Midbrain (tissue), 1 donor: ENCODE measurements around the gene EFHC1.

ENCODE experiments used
- DNase-seq: peaks from one replicate; lab custom pipeline; 2025; lab: John Stamatoyannopoulos, UW

EFHC1 gene

DNA sequence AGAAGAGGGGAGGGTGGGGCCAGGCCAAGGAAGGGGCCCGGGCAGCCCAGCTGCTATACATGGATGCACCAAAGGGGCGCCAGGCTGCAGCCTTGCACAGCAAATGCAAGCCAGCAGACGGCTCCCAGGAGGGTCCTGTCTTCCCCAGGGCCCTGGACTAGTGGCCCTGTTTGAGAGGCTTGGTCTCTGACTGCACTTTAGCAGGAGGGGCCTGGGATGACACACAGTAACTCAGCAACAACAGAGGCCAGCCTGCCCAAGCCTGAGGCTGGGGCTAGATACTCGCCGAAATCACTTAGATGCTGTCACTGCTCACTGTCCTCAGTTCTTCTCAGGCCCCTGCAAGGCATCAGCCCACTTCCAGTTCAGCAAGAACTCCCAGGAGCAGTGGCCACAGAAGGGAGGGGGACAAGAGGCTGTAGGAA is 83.2 kb downstream of the EFHC1 start:
- no peak for DNase-seq

- no peak for DNase-seq
These were observed 84.0 kb downstream of the EFHC1 start for GRCh38 chr6:52503851-52504781.

GRCh38 chr6:52504782-52505136 is 84.6 kb downstream of the EFHC1 start:
- DNase-seq: no peak

DNA sequence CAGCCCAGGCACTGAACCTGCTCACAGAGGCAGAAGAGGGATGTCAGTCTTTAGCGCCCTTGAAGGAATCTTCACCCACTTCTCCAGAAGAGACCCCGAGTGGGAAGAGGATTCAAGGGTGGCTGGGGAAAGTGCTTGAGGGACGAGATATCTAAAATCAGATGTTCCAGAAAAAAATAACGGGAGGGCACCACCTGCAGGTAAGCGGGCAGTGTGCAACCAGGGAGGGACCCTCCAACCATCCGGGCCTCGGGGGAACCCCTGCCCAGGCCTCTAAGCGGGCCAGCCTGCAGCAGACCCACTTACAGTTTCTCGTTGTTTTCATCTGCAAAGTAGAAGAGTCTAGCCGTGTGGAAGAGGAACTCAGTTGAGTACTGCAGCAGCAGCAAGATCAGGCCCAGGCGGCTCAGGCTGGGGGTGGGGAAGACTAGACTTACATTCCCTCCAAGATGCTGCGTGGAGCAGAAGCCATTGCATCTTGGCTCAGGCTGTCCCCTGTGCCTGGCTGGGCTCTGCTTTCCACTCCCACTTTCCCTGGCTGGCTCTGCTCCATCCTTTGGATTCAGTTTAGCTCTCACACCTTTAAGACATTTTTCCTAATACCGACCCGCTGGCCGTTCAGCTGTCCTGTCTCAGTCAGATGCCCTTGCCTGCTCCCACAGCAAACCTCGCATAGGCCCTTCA is 85.7 kb downstream of the EFHC1 start:
- DNase-seq: no peak

DNA sequence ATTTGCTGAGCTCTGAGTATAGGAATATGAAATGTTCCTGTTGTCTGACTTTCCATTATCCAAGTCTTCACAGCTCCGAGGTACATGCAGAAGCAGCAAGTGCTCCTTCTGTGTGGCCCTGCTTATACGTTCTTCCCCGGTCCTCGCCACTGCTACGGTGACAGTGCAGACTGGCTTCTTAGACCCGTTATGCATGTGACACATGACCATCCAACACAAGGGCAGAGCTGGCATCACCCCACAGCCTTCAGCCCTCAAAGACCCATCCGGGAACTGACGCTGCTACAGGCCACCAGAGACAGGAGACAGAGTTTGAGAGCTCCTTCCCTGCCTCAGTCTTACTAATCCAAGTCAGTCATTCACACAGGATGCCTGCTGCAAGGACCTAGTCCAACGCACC is 86.3 kb downstream of the EFHC1 start:
- DNase-seq: no peak

GRCh38 chr6:52507557-52508260 is 87.6 kb downstream of the EFHC1 start:
- DNase-seq: no peak

- DNase-seq: no peak
These were observed 88.2 kb downstream of the EFHC1 start for GRCh38 chr6:52508261-52508739.

GRCh38 chr6:52509281-52510212 is 89.4 kb downstream of the EFHC1 start:
- DNase-seq: no peak

DNA sequence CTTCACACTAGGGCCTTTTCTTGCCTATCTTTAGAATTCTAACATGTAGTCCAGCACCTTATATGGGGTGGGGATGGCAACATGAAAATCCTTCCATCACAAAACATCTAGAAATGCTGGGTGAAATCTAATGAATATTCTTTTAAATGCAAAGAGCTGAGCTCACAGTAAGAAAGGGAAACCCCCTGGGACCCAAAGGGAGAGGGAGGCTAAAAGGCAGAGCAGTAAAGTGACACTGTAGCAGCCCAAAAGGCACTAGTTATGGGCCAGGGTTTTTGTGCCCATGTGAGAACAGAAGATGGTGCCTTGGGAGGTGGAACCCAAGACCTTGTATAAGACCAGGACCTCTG is 90.0 kb downstream of the EFHC1 start:
- DNase-seq: no peak

- DNase-seq: no peak
These were observed 91.0 kb downstream of the EFHC1 start for GRCh38 chr6:52511163-52511562.

DNA sequence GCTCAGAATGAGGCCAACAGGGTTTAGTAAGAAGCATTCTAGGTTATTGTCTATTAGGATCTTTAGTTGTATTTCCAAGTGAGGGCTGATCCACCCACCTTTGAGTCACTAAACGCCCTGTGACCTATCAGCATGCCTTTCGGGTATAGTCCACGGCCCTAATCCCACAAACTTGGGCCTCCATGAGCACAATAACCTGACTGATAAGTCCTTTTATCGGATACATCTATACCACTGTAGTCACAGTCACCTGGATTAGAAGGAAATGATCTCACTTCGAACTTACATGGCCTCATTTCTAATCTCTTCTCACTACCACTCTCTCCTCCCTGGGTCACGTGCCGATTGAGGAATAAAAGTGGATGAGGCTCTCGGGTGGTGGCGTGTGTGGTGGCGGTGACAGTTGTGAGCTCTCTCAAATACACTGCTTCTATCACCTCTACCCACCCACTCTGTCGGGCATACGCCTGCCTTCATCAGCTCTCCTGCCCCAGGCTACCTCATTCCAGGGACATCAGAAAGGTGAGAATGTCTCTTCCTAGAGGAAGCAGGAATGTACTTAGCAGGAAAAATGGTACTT is 91.5 kb downstream of the EFHC1 start:
- no peak for DNase-seq

GRCh38 chr6:52512199-52512598 is 92.1 kb downstream of the EFHC1 start:
- DNase-seq: no peak

- no peak for DNase-seq
These were observed 93.3 kb downstream of the EFHC1 start for GRCh38 chr6:52513464-52513863.

DNA sequence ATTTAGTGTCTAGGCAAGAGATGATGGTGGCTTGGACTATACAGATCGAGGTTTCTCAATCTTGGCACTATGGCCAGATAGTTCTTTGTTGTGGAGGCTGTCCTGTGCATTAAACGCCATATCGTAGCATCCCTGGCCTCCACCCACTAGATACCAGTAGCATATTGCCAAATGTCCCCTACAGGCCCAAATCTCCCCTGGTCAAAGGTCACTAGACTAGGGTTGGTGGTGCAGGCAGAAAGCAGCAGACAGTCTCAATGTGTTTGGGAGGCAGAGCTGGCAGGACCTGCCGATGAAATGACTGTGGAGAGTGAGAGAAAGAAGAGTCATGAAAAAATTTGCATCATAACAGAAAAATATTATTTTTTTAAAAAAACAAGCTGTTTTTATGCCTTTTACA is 93.8 kb downstream of the EFHC1 start:
- no peak for DNase-seq

- DNase-seq: no peak
These were observed 94.4 kb downstream of the EFHC1 start for GRCh38 chr6:52514514-52514913.

DNA sequence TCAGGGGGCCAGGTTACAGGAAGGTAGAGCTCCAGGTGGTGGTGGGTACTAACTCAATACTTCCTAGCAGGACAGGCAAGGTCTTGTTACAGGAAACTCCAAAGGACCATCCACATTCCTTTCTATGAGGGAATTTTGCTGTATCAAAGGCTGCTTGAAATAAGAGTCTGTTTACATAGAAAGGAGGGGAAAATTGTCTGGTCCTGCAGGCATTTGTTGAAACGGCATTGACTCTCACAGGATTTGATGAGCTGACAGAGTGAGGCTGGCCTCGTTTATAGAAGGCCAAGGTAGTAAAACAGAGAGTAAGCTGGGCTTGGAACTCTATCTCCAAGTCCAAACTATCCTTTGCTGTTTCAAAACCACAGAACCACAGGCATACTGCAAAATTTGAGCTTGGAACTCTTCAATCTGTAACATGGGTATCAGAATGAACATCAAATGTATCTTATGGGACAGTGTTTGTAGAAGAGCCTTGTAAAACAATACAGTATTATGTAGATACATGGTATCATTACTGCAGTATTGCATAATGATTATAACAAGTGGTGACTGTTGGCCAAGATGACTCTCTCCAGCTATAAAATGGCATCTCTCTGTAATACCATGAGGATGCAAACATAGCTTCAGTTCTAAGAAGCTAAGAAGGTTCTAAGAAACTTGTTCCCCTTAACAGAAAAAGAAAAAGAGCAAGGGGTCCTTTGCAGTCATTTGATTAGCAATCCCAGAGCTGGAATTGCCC is 95.2 kb downstream of the EFHC1 start:
- no peak for DNase-seq

- no peak for DNase-seq
These were observed 96.1 kb downstream of the EFHC1 start for GRCh38 chr6:52516269-52516668.

- DNase-seq: no peak
These were observed 96.8 kb downstream of the EFHC1 start for GRCh38 chr6:52516943-52517342.

DNA sequence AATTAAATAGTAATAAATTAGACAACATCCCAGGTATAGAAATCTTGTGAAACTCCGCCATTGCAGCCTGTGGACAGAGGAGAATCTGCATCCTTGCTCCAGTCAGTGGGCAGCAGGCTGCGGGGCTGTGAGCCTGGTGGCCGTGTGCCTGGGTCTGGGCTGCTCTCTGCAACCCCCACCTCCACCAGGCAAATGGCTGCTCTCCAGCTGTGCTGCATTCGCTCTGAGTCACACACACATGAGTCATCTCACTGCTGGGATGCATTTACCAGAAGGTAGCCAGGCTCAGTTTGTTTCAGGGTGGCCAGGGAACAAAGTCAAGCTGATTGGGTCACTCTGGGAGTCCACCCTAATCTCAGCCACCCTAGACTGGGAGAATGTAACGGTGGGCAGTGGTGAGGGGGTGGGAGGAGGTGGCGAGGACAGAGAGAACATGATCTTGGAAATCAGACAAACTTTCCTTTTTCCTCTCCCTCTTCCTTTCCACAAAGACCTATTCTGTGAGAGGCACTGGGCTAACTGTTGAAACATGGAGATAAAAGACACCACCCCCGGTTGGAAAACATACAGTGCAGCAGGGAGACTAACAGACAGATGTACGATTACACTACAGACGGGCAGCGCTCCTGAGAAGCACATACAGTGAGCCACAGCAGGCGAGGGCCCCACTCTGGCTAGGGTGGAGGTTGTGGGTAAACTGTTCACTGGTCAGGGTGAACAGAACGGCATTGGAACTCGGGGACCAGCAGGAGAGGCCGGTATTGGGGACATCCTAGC is 97.5 kb downstream of the EFHC1 start:
- DNase-seq: peak; percentile 38
